ENCODE data around the gene FCF1. TPM values are rescaled to one million over a fixed set of nuclear protein-coding genes. Genes with fewer than 3 reads are reported as not detected.
A peak's percentile ranks its signal among the peaks of the same experiment; 100 is the strongest.

The FCF1 gene, protein sequence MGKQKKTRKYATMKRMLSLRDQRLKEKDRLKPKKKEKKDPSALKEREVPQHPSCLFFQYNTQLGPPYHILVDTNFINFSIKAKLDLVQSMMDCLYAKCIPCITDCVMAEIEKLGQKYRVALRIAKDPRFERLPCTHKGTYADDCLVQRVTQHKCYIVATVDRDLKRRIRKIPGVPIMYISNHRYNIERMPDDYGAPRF
- polyA plus RNA-seq, result 31.5 and 39.8 TPM in 2 replicates
- polyA minus RNA-seq, result 68.7 and 75.0 TPM in 2 replicates

DNA sequence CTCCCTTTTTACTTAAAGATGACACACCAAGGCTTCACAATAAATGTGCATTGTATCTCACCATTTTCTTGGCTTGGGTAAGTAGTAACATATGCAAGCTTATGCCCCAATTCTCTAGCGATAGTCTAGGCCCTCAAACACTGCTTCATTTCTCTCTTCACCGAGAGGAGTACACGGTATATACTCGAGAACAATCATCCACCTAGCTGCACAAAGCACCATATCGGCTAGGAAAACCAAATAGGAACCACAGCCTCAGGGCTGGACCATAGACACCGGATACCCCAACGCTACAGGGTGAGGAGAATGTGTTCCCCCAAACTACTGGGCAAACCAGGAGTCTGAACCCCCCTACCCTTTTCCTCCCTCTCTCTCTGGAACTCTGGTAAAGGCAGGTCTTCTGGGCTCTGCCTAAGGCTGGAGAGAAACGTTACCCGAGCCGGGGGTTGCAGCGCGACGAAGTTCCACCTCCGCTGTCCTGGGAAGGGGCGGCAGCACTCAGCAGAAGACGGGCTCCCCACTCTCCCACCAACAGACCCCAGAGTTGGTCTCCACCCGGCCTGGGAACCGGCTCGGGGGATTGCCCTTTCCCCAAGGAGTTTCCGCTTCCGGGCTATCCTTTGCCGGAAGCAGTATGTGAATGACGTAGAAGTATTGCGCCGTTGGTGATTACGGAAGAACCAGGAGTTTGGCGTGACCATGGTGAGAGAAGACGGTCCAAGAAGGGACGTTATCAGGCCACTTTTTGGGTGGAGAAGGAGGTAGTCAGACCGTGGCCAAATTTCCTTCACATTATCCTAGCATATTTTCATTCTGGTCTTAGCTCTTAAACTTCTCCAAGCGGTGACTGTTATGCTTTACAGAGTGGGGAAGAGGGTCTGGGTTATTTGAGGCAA, at the start of gene FCF1, which contains the start of gene AREL1:
Gene FCF1 (plus strand): TSS at position 646 of the 896 bp plus-strand sequence. CDS start 54 bp downstream, at position 700.
Gene AREL1 (minus strand): TSS at position 582 of the 896 bp plus-strand sequence. CDS start 27,465 bp downstream, outside the sequence.
- Histone ChIP-seq H3K36me3 (ENCODE audit: insufficient read depth, low read length) (no peaks in the 10 kb centered on the region), H3K27me3 (ENCODE audit: insufficient read depth, low read depth, low read length) (no peaks in the 10 kb centered on the region), H3K79me2 (replicated peaks; ENCODE audit: insufficient read depth, low read length) (peaks cover 62% of the 10 kb centered on the region), H3F3A (ENCODE audit: insufficient read depth, low read length, poor library complexity, severe bottlenecking) (no peaks in the 10 kb centered on the region), H3K9ac (ENCODE audit: low read length) (peak within 1 kb of the TSS; percentile 71), H3K9me3 (ENCODE audit: low read length) (no peaks in the 10 kb centered on the region), H3K27ac (ENCODE audit: low read length) (peak within 1 kb of the TSS; percentile 57), H3K9me2 (ENCODE audit: insufficient read depth, low read length) (no peaks in the 10 kb centered on the region), H3K4me3 (ENCODE audit: low read length) (peak within 1 kb of the TSS; percentile 81), H3K4me2 (ENCODE audit: low read length) (peak within 1 kb of the TSS; percentile 92), H4K20me1 (ENCODE audit: insufficient read depth) (no peaks in the 10 kb centered on the region), H2AFZ (ENCODE audit: low read depth, low read length) (peak within 1 kb of the TSS; percentile 96)
- TF ChIP-seq SMC3 (conservative IDR thresholded peaks at IDR 0.05; ENCODE audit: poor library complexity), result peak; percentile 40
- TF ChIP-seq, protein P1, sequence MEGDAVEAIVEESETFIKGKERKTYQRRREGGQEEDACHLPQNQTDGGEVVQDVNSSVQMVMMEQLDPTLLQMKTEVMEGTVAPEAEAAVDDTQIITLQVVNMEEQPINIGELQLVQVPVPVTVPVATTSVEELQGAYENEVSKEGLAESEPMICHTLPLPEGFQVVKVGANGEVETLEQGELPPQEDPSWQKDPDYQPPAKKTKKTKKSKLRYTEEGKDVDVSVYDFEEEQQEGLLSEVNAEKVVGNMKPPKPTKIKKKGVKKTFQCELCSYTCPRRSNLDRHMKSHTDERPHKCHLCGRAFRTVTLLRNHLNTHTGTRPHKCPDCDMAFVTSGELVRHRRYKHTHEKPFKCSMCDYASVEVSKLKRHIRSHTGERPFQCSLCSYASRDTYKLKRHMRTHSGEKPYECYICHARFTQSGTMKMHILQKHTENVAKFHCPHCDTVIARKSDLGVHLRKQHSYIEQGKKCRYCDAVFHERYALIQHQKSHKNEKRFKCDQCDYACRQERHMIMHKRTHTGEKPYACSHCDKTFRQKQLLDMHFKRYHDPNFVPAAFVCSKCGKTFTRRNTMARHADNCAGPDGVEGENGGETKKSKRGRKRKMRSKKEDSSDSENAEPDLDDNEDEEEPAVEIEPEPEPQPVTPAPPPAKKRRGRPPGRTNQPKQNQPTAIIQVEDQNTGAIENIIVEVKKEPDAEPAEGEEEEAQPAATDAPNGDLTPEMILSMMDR (IDR thresholded peaks at IDR 0.05; ENCODE audit: poor library complexity, severe bottlenecking), result peak; percentile 10
- peak; percentile 91 for TF ChIP-seq MXI1 (conservative IDR thresholded peaks at IDR 0.05; ENCODE audit: poor library complexity, severe bottlenecking)
- TF ChIP-seq, protein P2, sequence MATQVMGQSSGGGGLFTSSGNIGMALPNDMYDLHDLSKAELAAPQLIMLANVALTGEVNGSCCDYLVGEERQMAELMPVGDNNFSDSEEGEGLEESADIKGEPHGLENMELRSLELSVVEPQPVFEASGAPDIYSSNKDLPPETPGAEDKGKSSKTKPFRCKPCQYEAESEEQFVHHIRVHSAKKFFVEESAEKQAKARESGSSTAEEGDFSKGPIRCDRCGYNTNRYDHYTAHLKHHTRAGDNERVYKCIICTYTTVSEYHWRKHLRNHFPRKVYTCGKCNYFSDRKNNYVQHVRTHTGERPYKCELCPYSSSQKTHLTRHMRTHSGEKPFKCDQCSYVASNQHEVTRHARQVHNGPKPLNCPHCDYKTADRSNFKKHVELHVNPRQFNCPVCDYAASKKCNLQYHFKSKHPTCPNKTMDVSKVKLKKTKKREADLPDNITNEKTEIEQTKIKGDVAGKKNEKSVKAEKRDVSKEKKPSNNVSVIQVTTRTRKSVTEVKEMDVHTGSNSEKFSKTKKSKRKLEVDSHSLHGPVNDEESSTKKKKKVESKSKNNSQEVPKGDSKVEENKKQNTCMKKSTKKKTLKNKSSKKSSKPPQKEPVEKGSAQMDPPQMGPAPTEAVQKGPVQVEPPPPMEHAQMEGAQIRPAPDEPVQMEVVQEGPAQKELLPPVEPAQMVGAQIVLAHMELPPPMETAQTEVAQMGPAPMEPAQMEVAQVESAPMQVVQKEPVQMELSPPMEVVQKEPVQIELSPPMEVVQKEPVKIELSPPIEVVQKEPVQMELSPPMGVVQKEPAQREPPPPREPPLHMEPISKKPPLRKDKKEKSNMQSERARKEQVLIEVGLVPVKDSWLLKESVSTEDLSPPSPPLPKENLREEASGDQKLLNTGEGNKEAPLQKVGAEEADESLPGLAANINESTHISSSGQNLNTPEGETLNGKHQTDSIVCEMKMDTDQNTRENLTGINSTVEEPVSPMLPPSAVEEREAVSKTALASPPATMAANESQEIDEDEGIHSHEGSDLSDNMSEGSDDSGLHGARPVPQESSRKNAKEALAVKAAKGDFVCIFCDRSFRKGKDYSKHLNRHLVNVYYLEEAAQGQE (IDR thresholded peaks at IDR 0.05; ENCODE audit: borderline replicate concordance), result peak; percentile 37
- TF ChIP-seq TAF1 (IDR thresholded peaks at IDR 0.05; ENCODE audit: low read depth), result peak; percentile 53
- TF ChIP-seq RAD21 (conservative IDR thresholded peaks at IDR 0.05), result peak; percentile 21
- no peak for TF ChIP-seq EZH2 (IDR thresholded peaks at IDR 0.05; ENCODE audit: borderline replicate concordance, insufficient read depth, low read length, poor library complexity, severe bottlenecking)
- TF ChIP-seq EP300 (conservative IDR thresholded peaks at IDR 0.05; ENCODE audit: poor library complexity, severe bottlenecking), result peak; percentile 49
- TF ChIP-seq POLR2AphosphoS5 (IDR thresholded peaks at IDR 0.05), result peak; percentile 92

DNA sequence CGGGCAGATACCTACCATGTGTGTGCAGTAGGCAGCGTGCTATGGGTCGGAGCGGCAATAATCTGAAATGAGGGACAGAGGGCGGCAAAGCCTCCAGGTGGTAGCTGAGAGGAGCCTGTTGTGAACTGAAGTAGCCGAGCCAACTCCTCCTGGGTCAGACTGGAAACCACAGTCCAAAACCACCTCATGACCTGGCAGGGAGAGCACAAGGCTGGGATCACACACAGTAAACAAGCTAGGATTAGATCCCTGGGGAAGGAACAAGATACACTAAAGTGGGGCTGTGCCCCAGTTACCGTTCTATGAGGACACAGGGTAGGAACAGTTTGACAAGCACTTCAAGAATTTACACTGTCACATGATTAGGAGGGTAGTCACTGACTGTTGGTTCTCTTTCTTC, 49.1 kb upstream of the FCF1 start:
- Histone ChIP-seq H3K4me2 (ENCODE audit: low read length) (no peak overlapping the region), H3F3A (ENCODE audit: insufficient read depth, low read length, poor library complexity, severe bottlenecking) (no peaks in the 10 kb centered on the region), H4K20me1 (ENCODE audit: insufficient read depth) (no peaks in the 10 kb centered on the region), H3K4me3 (ENCODE audit: low read length) (no peak overlapping the region), H3K36me3 (ENCODE audit: insufficient read depth, low read length) (peaks cover 11% of the 10 kb centered on the region), H3K9me2 (ENCODE audit: insufficient read depth, low read length) (no peaks in the 10 kb centered on the region), H3K9ac (ENCODE audit: low read length) (no peak overlapping the region), H3K79me2 (replicated peaks; ENCODE audit: insufficient read depth, low read length) (no peaks in the 10 kb centered on the region), H3K27me3 (ENCODE audit: insufficient read depth, low read depth, low read length) (no peaks in the 10 kb centered on the region), H3K27ac (ENCODE audit: low read length) (no peak overlapping the region), H3K9me3 (ENCODE audit: low read length) (no peaks in the 10 kb centered on the region), H2AFZ (ENCODE audit: low read depth, low read length) (no peak overlapping the region)
- TF ChIP-seq RAD21 (conservative IDR thresholded peaks at IDR 0.05), result no peak
- no peak for TF ChIP-seq EP300 (conservative IDR thresholded peaks at IDR 0.05; ENCODE audit: poor library complexity, severe bottlenecking)
- TF ChIP-seq, protein P1 (IDR thresholded peaks at IDR 0.05; ENCODE audit: poor library complexity, severe bottlenecking), result no peak
- no peak for TF ChIP-seq MXI1 (conservative IDR thresholded peaks at IDR 0.05; ENCODE audit: poor library complexity, severe bottlenecking)
- TF ChIP-seq, protein P2 (IDR thresholded peaks at IDR 0.05; ENCODE audit: borderline replicate concordance), result no peak
- TF ChIP-seq TAF1 (IDR thresholded peaks at IDR 0.05; ENCODE audit: low read depth), result no peak
- TF ChIP-seq POLR2AphosphoS5 (IDR thresholded peaks at IDR 0.05), result no peak
- TF ChIP-seq EZH2 (IDR thresholded peaks at IDR 0.05; ENCODE audit: borderline replicate concordance, insufficient read depth, low read length, poor library complexity, severe bottlenecking), result no peak
- TF ChIP-seq SMC3 (conservative IDR thresholded peaks at IDR 0.05; ENCODE audit: poor library complexity), result no peak

Measured in neural cell (in vitro differentiated cells).